AG09309 (cell line): ENCODE data around the gene VPREB1.

Experiments
- DNase-seq: peaks from one replicate; pipeline ENCODE4 v3.0.0-alpha.2; 2010; ENCODE audit warnings: low read depth
- H3K4me3 ChIP-seq: 2 replicates; pipeline ENCODE4 v1.5.1; 2011; ENCODE audit warnings: mild to moderate bottlenecking, low read depth, low read length, moderate library complexity; ENCODE audit not compliant: control insufficient read depth
- TF ChIP-seq, protein P1 (sequence below): IDR thresholded peaks from 2 replicates; pipeline ENCODE4 v1.5.1; 2011; ENCODE audit warnings: mild to moderate bottlenecking, low read depth, low read length, inconsistent platforms; ENCODE audit not compliant: insufficient read depth, control insufficient read depth; ENCODE audit errors: missing control alignments

The VPREB1 gene, protein sequence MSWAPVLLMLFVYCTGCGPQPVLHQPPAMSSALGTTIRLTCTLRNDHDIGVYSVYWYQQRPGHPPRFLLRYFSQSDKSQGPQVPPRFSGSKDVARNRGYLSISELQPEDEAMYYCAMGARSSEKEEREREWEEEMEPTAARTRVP

DNA sequence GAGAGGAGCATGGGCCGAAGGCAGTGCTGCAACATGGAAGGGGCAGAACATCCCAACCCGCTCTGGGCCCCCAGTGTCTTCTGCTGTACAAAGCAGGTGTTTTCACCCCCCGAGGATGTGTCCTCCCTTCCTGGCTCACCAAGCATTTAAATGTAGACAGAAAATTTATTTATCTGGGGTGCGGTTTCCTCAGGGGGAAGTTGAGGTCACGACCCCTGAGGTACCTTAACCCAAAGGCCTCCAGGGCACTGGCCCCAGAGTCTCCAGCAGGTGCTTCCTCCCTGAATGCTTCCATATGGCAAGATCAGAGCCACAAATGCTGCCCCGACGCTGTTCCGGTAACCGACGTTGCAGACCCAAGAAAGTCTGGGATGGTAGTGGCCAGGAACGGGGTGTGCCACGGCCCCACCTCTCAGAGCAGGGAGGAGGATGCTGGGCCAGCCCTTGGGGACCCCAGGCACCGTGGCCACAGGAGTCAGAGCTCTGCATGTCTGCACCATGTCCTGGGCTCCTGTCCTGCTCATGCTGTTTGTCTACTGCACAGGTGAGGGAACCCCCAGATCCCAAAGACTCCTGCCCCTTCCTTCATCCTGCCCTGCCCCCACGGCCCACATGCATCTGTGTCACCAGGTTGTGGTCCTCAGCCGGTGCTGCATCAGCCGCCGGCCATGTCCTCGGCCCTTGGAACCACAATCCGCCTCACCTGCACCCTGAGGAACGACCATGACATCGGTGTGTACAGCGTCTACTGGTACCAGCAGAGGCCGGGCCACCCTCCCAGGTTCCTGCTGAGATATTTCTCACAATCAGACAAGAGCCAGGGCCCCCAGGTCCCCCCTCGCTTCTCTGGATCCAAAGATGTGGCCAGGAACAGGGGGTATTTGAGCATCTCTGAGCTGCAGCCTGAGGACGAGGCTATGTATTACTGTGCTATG, at the start of gene VPREB1:
Gene VPREB1, plus strand, starts transcription at position 471 of the 935 bp plus-strand sequence. Its CDS starts 28 bp downstream, at position 499.
- TF ChIP-seq, protein P1, sequence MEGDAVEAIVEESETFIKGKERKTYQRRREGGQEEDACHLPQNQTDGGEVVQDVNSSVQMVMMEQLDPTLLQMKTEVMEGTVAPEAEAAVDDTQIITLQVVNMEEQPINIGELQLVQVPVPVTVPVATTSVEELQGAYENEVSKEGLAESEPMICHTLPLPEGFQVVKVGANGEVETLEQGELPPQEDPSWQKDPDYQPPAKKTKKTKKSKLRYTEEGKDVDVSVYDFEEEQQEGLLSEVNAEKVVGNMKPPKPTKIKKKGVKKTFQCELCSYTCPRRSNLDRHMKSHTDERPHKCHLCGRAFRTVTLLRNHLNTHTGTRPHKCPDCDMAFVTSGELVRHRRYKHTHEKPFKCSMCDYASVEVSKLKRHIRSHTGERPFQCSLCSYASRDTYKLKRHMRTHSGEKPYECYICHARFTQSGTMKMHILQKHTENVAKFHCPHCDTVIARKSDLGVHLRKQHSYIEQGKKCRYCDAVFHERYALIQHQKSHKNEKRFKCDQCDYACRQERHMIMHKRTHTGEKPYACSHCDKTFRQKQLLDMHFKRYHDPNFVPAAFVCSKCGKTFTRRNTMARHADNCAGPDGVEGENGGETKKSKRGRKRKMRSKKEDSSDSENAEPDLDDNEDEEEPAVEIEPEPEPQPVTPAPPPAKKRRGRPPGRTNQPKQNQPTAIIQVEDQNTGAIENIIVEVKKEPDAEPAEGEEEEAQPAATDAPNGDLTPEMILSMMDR: no peak
- DNase-seq: no peak
- no peak within 1 kb of the TSS for H3K4me3 ChIP-seq

DNA sequence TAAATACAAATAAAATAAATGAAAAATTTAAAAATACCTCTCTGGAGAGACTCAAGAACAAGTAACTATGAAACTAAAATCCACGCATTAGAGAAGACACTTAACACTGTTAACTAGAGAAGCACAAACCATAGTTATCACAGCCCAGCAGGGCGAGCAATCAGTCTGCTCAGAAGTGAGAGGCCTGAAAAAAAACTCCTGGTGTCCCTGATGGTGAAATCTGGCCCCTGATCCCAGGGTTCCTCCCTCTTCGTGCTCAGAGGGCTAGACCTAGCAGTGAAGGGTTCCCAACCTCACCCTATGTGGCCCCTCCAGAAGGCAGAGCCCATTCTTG, 49.7 kb upstream of the VPREB1 start:
- TF ChIP-seq, protein P1: no peak
- no peak overlapping the region for H3K4me3 ChIP-seq
- no peak for DNase-seq

DNA sequence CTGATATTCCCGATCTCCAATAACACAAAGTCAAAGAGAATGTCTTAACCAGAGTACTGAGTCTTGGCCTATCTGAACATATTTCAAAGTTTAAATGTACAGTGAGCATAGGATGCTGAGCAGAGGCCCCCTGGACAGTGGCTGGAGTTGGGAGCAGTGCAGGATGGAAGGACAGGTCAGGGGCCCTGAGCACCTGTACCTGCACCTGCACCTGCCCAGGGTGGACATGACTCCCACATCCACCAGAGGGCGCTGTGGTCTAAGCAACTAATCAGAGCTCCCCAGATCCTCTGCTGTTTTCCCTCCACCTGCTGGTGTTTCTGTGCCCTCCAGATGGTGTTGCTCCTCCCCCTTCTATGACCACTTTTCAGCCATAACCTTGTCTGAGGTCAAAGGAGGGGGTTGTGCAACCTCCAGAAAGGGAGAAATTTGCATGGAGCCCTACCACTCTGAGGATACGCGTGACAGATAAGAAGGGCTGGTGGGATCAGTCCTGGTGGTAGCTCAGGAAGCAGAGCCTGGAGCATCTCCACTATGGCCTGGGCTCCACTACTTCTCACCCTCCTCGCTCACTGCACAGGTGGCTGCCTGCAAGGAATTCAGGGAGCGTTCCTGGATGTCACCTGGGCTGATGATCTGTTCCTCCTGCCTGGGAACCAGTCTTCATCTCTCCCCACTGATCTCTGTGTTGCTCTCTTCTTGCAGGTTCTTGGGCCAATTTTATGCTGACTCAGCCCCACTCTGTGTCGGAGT, 49.1 kb upstream of the VPREB1 start:
- TF ChIP-seq, protein P1: peak; percentile 73
- DNase-seq: no peak
- H3K4me3 ChIP-seq: no peak overlapping the region

DNA sequence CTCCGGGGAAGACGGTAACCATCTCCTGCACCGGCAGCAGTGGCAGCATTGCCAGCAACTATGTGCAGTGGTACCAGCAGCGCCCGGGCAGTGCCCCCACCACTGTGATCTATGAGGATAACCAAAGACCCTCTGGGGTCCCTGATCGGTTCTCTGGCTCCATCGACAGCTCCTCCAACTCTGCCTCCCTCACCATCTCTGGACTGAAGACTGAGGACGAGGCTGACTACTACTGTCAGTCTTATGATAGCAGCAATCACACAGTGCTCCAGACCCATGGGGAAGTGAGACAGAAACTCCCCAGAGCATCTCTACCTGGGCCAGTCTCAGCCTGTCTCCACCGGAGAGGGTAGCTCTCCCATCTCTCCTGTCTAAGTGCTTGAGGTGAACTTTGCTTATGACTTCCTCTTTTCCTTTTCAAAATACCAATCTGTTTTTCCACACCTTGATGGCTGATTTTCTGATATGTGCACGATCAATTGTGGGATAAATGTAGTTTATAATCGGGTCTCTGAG, 48.5 kb upstream of the VPREB1 start:
- TF ChIP-seq, protein P1: no peak
- DNase-seq: no peak

DNA sequence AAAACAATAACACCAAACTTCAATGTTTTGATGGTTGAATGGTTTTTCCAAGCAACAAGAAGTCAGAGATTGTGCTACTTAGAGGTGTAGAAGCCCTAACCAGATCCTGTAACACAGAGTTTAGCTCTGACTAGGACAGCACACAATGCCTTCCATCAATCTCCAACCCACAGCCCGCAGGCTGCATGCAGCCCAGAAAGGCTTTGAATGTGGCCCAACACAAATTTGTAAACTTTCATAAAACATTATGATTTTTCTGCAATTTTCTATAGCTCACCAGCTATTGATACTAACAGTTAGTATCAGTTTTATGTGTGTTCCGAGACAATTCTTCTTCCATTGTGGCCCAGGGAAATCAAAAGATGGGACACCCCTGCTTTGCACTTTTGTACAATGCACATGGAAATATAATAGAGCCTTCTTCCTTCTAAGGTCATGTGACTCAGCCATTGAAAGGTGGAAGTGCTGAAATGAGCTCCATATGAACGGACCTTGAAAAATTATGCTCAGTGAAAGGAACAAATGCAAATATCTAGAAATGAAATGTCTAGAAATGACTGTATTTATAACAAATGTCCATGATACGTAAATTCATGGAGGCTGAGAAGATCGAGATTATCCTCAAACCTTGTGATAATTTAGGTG, 47.6 kb upstream of the VPREB1 start:
- DNase-seq: no peak
- TF ChIP-seq, protein P1: no peak
- no peak overlapping the region for H3K4me3 ChIP-seq

More for the DNA sequence above, 48.5 kb upstream of the VPREB1 start:
- H3K4me3 ChIP-seq: no peak overlapping the region

DNA sequence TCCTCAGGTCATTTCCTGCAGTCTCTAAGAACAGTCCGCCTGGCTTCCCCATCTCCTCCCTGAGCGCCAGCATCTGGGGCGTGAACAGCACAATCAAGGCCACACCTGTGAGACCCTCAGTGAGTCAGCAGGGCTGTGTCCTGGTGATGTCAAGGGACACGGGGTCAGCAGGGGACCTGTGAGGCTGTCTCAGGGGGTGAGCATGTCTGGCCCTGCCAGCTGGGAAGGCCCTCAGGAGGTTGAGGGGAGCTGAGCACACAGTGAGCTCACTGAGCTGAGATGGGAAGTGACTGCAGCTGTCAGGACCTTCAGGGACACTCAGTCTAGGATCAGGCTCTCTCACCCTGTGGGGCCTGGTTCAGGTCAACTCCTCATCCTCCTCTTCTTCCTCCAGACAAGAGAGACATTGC, 46.6 kb upstream of the VPREB1 start:
- TF ChIP-seq, protein P1: no peak
- DNase-seq: no peak
- no peak overlapping the region for H3K4me3 ChIP-seq
